Type B pancreatic cell (in vitro differentiated cells): ENCODE results near the gene CES4A. TPM values are rescaled to one million over a fixed set of nuclear protein-coding genes. Genes with fewer than 3 reads are reported as not detected.

ENCODE experiments used
- DNase-seq: peaks from one replicate; pipeline ENCODE4 v3.0.0; 2021; ENCODE audit warnings: mixed read lengths; ENCODE audit not compliant: unreplicated experiment; ENCODE audit errors: extremely low spot score
- H3K27ac Mint-ChIP-seq: 2 replicates; pipeline ENCODE4 v1.8.0; 2021; ENCODE audit warnings: mild to moderate bottlenecking, mixed read lengths
- H3K27me3 Mint-ChIP-seq: 2 replicates; pipeline ENCODE4 v1.8.0; 2021; ENCODE audit warnings: mixed read lengths
- H3K36me3 Mint-ChIP-seq: 2 replicates; pipeline ENCODE4 v1.8.0; 2021; ENCODE audit warnings: mixed read lengths
- H3K4me1 Mint-ChIP-seq: one replicate; pipeline ENCODE4 v1.8.0; 2021; ENCODE audit warnings: mixed read lengths; ENCODE audit not compliant: unreplicated experiment
- H3K4me3 Mint-ChIP-seq: 2 replicates; pipeline ENCODE4 v1.8.0; 2021; ENCODE audit warnings: mild to moderate bottlenecking, mixed read lengths
- H3K9me3 Mint-ChIP-seq: 2 replicates; pipeline ENCODE4 v1.8.0; 2021; ENCODE audit warnings: mixed read lengths
- CTCF ChIP-seq: fragments of 200-600 bp; sonication (generic); conservative IDR thresholded peaks from 2 replicates; pipeline ENCODE4 v1.5.0; 2021; ENCODE audit warnings: antibody characterized with exemption, mild to moderate bottlenecking
- total RNA-seq: library from RNA; stranded (reverse); gene quantifications from 2 replicates; pipeline ENCODE4 v1.2.1, GENCODE V29; 2021; ENCODE audit warnings: low replicate concordance

The CES4A gene
- total RNA-seq, 1 donor from 2014 or later: 13.9 TPM

- no peak for TF ChIP-seq CTCF
- peak overlapping the region; percentile 50 for H3K27ac Mint-ChIP-seq
- peak overlapping the region; percentile 56 for H3K4me3 Mint-ChIP-seq
- H3K4me1 Mint-ChIP-seq: peaks cover 40% of the 10 kb centered on the region
- H3K9me3 Mint-ChIP-seq: no peaks in the 10 kb centered on the region
- H3K36me3 Mint-ChIP-seq: peaks cover under 1% of the 10 kb centered on the region
- H3K27me3 Mint-ChIP-seq: peaks cover 3% of the 10 kb centered on the region
- peak; percentile 40 for DNase-seq
Measured at GRCh38 chr16:67027046-67027445, 38.7 kb downstream of the CES4A start.

- no peak for DNase-seq
- no peak for TF ChIP-seq CTCF
- Mint-ChIP-seq H3K36me3 (peaks cover 11% of the 10 kb centered on the region), H3K27ac (peak overlapping the region; percentile 58), H3K27me3 (no peaks in the 10 kb centered on the region), H3K9me3 (no peaks in the 10 kb centered on the region), H3K4me3 (peak overlapping the region; percentile 83), H3K4me1 (peaks cover 40% of the 10 kb centered on the region)
Measured at GRCh38 chr16:67028167-67028695, 39.8 kb downstream of the CES4A start.

GRCh38 chr16:67028696-67029253 lies 40.4 kb downstream of the CES4A start, which contains the start of gene CBFB:
CBFB (plus strand) TSS chr16:67029149; CDS start chr16:67029408, 259 bp downstream.
- peak within 1 kb of the TSS; percentile 94 for H3K4me3 Mint-ChIP-seq
- H3K27me3 Mint-ChIP-seq: no peaks in the 10 kb centered on the region
- peaks cover 11% of the 10 kb centered on the region for H3K36me3 Mint-ChIP-seq
- peak; percentile 93 for DNase-seq
- TF ChIP-seq CTCF: peak; percentile 50
- H3K27ac Mint-ChIP-seq: peak within 1 kb of the TSS; percentile 76
- H3K9me3 Mint-ChIP-seq: no peaks in the 10 kb centered on the region
- peaks cover 40% of the 10 kb centered on the region for H3K4me1 Mint-ChIP-seq

- Mint-ChIP-seq H3K36me3 (peaks cover 13% of the 10 kb centered on the region), H3K27ac (peak overlapping the region; percentile 76), H3K27me3 (no peaks in the 10 kb centered on the region), H3K4me3 (peak overlapping the region; percentile 94), H3K4me1 (peaks cover 37% of the 10 kb centered on the region), H3K9me3 (no peaks in the 10 kb centered on the region)
- peak; percentile 75 for DNase-seq
- no peak for TF ChIP-seq CTCF
Measured at GRCh38 chr16:67029254-67030096, 41.1 kb downstream of the CES4A start.

GRCh38 chr16:67030221-67030962 lies 42.0 kb downstream of the CES4A start:
- peak; percentile 37 for DNase-seq
- H3K27ac Mint-ChIP-seq: peak overlapping the region; percentile 76
- H3K9me3 Mint-ChIP-seq: no peaks in the 10 kb centered on the region
- peaks cover 15% of the 10 kb centered on the region for H3K36me3 Mint-ChIP-seq
- H3K4me3 Mint-ChIP-seq: peak overlapping the region; percentile 94
- TF ChIP-seq CTCF: no peak
- H3K4me1 Mint-ChIP-seq: peaks cover 35% of the 10 kb centered on the region
- H3K27me3 Mint-ChIP-seq: no peaks in the 10 kb centered on the region
